ENCODE data around the gene ADAMTS17.

The ADAMTS17 gene

DNA sequence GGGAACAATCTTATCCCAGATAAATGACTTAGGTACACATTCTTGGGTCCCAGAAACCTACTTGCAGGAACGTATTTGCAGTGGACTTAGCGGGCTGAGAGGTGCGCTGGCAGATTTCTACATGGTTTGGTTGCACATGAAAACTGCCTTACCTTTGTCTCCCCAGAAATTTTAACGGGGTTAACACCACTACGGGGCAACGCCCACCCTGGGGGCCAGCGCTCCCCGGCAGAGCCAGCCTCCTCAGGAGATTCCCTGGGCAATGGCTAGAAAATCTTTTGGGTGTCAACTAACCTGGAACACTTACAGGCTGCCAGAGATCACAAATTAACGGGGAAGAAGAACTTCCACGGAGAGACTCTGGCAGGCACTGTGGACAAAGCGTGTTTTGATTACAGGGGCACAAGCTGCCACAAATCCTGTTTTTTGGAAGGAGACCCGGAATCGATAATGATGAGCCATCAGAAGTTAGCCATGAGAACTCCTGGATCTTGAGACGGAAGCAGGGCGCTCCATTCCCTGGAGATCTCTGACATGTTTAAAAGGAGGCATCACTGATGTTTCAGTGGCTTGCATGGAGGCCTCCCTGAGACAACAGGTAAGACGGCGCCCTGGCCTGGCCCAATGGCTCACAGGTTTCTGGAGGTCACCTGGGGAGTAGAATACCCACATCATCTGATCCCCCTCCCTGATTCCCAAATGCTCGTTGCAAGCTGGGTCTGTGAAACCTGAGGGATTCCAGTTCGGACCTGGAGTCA is 288.9 kb downstream of the ADAMTS17 start:
- TF ChIP-seq, protein P1, sequence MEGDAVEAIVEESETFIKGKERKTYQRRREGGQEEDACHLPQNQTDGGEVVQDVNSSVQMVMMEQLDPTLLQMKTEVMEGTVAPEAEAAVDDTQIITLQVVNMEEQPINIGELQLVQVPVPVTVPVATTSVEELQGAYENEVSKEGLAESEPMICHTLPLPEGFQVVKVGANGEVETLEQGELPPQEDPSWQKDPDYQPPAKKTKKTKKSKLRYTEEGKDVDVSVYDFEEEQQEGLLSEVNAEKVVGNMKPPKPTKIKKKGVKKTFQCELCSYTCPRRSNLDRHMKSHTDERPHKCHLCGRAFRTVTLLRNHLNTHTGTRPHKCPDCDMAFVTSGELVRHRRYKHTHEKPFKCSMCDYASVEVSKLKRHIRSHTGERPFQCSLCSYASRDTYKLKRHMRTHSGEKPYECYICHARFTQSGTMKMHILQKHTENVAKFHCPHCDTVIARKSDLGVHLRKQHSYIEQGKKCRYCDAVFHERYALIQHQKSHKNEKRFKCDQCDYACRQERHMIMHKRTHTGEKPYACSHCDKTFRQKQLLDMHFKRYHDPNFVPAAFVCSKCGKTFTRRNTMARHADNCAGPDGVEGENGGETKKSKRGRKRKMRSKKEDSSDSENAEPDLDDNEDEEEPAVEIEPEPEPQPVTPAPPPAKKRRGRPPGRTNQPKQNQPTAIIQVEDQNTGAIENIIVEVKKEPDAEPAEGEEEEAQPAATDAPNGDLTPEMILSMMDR (IDR thresholded peaks at IDR 0.05), result no peak
- no peaks in the 10 kb centered on the region for H3K9me3 ChIP-seq (ENCODE audit: control insufficient read depth, low read length)
- H3K27ac ChIP-seq, result no peak overlapping the region
- H3K9ac ChIP-seq, result no peak overlapping the region
- H2AFZ ChIP-seq, result no peak overlapping the region
- no peaks in the 10 kb centered on the region for H3K27me3 ChIP-seq (ENCODE audit: control insufficient read depth, insufficient read depth, low read length)
- H3K36me3 ChIP-seq (ENCODE audit: control insufficient read depth, insufficient read depth, low read length), result no peaks in the 10 kb centered on the region
- no peak overlapping the region for H3K4me2 ChIP-seq (ENCODE audit: low read length)
- H3K4me1 ChIP-seq, result no peaks in the 10 kb centered on the region
- H3K79me2 ChIP-seq, result no peaks in the 10 kb centered on the region
- no peak overlapping the region for H3K4me3 ChIP-seq (ENCODE audit: low read depth, low read length)

DNA sequence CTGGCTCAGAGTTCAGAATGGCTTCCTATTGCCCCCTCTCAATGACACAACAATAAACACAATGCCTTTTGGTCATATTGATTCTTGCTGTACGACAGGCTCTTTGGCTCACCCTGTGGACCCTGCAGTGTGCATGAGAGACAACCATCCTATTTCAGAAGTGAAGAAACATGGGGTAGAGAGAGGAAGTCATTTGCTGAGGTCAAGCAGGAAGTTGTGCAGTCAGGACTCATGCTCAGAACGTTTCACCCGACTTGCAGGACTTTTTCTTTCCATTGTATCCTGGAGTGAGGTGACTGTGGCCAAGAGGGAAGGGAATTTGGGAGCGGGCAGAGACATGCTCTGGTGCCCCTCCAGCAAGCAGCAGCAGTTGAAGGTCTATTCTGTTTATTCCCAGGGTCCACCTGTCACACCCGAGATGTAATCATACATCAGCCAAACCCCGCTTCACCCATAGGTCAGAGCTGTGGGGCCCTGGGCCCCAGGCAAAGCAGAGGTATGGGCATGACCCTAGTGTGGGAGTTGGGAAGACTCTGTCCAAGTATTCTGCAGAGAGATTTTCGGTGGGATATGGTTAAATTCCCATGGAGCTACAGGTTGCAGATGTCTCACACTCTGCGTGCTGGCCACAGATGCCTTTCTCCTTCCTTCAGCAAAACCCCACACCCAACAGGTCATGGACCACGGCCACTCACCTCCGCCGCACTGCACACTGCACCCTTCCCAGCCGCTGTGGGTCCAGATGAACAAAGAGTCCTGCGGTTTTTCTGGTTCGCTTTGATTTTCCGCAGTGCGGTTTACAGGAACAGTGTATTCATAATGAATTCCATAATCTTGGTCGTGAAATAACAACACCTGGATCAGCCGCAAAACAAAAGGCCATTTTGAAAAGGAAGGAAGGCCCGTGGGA is 290.6 kb downstream of the ADAMTS17 start:
- no peaks in the 10 kb centered on the region for H3K4me1 ChIP-seq
- TF ChIP-seq, protein P1 (IDR thresholded peaks at IDR 0.05), result no peak

DNA sequence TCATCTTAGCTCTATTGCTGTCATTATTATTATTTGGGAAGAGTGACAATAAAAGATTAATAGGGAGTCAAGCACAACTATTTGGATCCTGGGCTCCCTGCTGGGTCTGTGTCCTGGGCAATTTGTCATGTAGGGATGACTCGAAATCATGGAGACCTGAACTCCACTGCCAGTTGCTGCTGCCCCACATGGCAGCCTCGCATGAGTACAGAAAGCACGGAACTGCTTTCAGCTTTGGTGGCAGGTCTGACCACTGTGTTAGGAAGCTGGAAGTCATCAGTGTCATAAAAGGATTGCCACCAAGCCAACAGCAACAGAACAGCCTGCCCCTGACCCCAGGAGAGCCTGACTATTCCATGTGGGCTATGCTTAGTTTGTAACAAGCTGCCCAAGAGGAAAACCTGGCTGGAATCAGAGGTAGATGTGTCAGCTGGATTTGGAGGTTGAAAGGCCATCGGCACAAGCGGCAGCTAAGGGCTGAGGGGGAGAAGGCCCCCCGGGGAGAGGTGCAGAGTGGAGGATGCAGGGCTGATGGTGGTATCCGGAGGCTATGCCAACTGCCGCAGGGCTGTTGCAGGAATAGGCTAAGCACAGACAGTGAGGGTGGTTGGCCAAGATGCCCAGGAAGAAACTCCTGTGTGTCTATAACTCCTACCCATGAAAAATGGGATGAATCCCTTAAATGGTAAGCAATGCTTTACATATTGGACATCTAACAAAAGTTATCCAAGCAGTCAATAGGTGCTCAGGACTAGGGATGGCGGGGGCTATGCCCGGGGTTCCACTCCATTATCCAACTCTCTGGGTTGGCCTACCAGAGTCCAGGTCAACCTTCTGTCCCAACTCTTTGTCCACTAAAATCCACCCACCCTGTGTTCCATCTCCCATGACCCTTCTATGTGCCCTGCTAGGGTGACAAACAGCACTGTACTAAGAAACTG is 291.6 kb downstream of the ADAMTS17 start:
- no peak overlapping the region for H3K27ac ChIP-seq
- H3K4me3 ChIP-seq (ENCODE audit: low read depth, low read length), result no peak overlapping the region
- TF ChIP-seq, protein P1 (IDR thresholded peaks at IDR 0.05), result no peak
- no peaks in the 10 kb centered on the region for H3K9me3 ChIP-seq (ENCODE audit: control insufficient read depth, low read length)
- H3K79me2 ChIP-seq, result no peaks in the 10 kb centered on the region
- H2AFZ ChIP-seq, result no peak overlapping the region
- no peak overlapping the region for H3K9ac ChIP-seq
- H3K36me3 ChIP-seq (ENCODE audit: control insufficient read depth, insufficient read depth, low read length), result no peaks in the 10 kb centered on the region
- no peaks in the 10 kb centered on the region for H3K4me1 ChIP-seq
- H3K4me2 ChIP-seq (ENCODE audit: low read length), result no peak overlapping the region
- no peaks in the 10 kb centered on the region for H3K27me3 ChIP-seq (ENCODE audit: control insufficient read depth, insufficient read depth, low read length)

More for the DNA sequence above, 290.6 kb downstream of the ADAMTS17 start:
- no peaks in the 10 kb centered on the region for H3K9me3 ChIP-seq (ENCODE audit: control insufficient read depth, low read length)
- no peak overlapping the region for H3K9ac ChIP-seq
- H3K36me3 ChIP-seq (ENCODE audit: control insufficient read depth, insufficient read depth, low read length), result no peaks in the 10 kb centered on the region
- no peak overlapping the region for H3K4me2 ChIP-seq (ENCODE audit: low read length)
- H3K4me3 ChIP-seq (ENCODE audit: low read depth, low read length), result no peak overlapping the region
- no peaks in the 10 kb centered on the region for H3K79me2 ChIP-seq
- no peak overlapping the region for H3K27ac ChIP-seq
- H2AFZ ChIP-seq, result no peak overlapping the region
- no peaks in the 10 kb centered on the region for H3K27me3 ChIP-seq (ENCODE audit: control insufficient read depth, insufficient read depth, low read length)

DNA sequence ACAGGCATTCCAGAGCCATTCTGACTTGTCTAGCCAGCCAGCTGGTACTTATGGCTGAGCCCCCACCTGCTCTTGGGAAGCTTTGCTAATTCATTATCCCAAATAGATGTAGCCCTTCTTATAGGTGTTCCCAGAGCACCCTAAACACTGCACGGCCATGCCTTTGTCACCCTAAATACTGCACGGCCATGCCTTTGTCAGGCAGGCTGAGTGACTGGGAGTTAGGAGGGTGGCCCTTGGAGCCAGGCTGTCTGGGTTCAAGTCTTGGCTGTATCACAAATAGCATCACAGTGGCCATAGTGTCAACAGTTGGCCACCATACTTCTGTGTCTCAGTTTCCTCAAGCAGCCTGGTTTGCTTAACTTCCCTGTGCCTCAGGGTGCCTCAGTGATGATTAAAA is 292.3 kb downstream of the ADAMTS17 start:
- no peaks in the 10 kb centered on the region for H3K9me3 ChIP-seq (ENCODE audit: control insufficient read depth, low read length)
- TF ChIP-seq, protein P1 (IDR thresholded peaks at IDR 0.05), result no peak
- H3K79me2 ChIP-seq, result no peaks in the 10 kb centered on the region
- H3K36me3 ChIP-seq (ENCODE audit: control insufficient read depth, insufficient read depth, low read length), result no peaks in the 10 kb centered on the region
- H3K27me3 ChIP-seq (ENCODE audit: control insufficient read depth, insufficient read depth, low read length), result no peaks in the 10 kb centered on the region
- H3K4me1 ChIP-seq, result no peaks in the 10 kb centered on the region
- H2AFZ ChIP-seq, result no peak overlapping the region
- no peak overlapping the region for H3K9ac ChIP-seq
- H3K4me2 ChIP-seq (ENCODE audit: low read length), result no peak overlapping the region
- H3K4me3 ChIP-seq (ENCODE audit: low read depth, low read length), result no peak overlapping the region
- H3K27ac ChIP-seq, result no peak overlapping the region
